ENCODE results near the gene FGD3. TPM values are rescaled to one million over a fixed set of nuclear protein-coding genes. Genes with fewer than 3 reads are reported as not detected.

Gene FGD3
- total and polyA plus RNA-seq, 9 of the 15 experiments (the other 6 are each of a cell fraction or from before 2014, with no cell fraction given), result 0.07 to 1.3 (median 0.29) TPM

- Histone ChIP-seq H3K79me2 (ENCODE audit: control insufficient read depth, insufficient read depth, low read length) (no peaks in the 10 kb centered on the region), H4K20me1 (replicated peaks; ENCODE audit: control insufficient read depth, insufficient read depth, low read length) (no peaks in the 10 kb centered on the region), H3K4me3 (no peak overlapping the region), H3K9me3 (replicated peaks; ENCODE audit: control insufficient read depth, insufficient read depth, low read depth, low read length) (no peaks in the 10 kb centered on the region), H3K4me2 (ENCODE audit: insufficient read depth, low read length) (no peak overlapping the region), H3K36me3 (ENCODE audit: control insufficient read depth, insufficient read depth, low read length) (no peaks in the 10 kb centered on the region), H3K9ac (ENCODE audit: insufficient read depth in 1 of 2, low read depth in 2 of 2, low read length in 2 of 2) (no peak overlapping the region), H3K27ac (ENCODE audit: extremely low read depth, low read depth, low read length) (no peak overlapping the region), H3K4me1 (replicated peaks in 1 of 2; ENCODE audit: control insufficient read depth in 2 of 2, insufficient read depth in 2 of 2, low read length in 2 of 2) (no peaks in the 10 kb centered on the region), H2AFZ (ENCODE audit: low read depth, low read length) (no peak overlapping the region), H3K9me1 (ENCODE audit: control insufficient read depth, insufficient read depth, low read length) (no peaks in the 10 kb centered on the region), H3K27me3 (ENCODE audit: control insufficient read depth in 2 of 2, insufficient read depth in 2 of 2, low read length in 2 of 2) (peaks cover 44 to 64% of the 10 kb centered on the region in 2 experiments)
- 4% methylated on average over 6 of the region's 6 CpGs for WGBS (ENCODE audit: insufficient coverage, low coverage, missing lambda C conversion rate)
- TF ChIP-seq FOXK1 (CRISPR knock-in tag; IDR thresholded peaks at IDR 0.05; ENCODE audit: borderline replicate concordance), result no peak
- TF ChIP-seq CC2D1A (IDR thresholded peaks at IDR 0.05), result no peak
- intact Hi-C loops (cut with micrococcal nuclease) (no loop called here), in situ Hi-C loops (cut with MboI) (no loop called here)
- no peak for FAIRE-seq
- no TSS peak for BruUV-seq (replicated peaks)
- CTCF ChIA-PET (ENCODE audit: low intra/inter-chr PET ratio), result no interaction called here
- no peak for ATAC-seq
- no peak for DNase-seq (ENCODE audit: extremely low read depth in 1 of 4, low spot score in 3 of 4)
- POLR2A ChIA-PET, result interaction anchor here (0.6 to 1.2 kb wide), 2 partner anchors 13 to 62 kb away, joined by 3 to 6 read pairs; no protein-coding TSS in a partner anchor
These were observed 104.4 kb downstream of the FGD3 start for GRCh38 chr9:93051680-93052089.

- Histone ChIP-seq H3K79me2 (ENCODE audit: control insufficient read depth, insufficient read depth, low read length) (no peaks in the 10 kb centered on the region), H3K36me3 (ENCODE audit: control insufficient read depth, insufficient read depth, low read length) (no peaks in the 10 kb centered on the region), H3K4me3 (no peak overlapping the region), H3K9me3 (replicated peaks; ENCODE audit: control insufficient read depth, insufficient read depth, low read depth, low read length) (no peaks in the 10 kb centered on the region), H3K9me1 (ENCODE audit: control insufficient read depth, insufficient read depth, low read length) (no peaks in the 10 kb centered on the region), H4K20me1 (replicated peaks; ENCODE audit: control insufficient read depth, insufficient read depth, low read length) (no peaks in the 10 kb centered on the region), H3K27me3 (ENCODE audit: control insufficient read depth in 2 of 2, insufficient read depth in 2 of 2, low read length in 2 of 2) (peaks cover 35 to 53% of the 10 kb centered on the region in 2 experiments), H3K4me1 (replicated peaks in 1 of 2; ENCODE audit: control insufficient read depth in 2 of 2, insufficient read depth in 2 of 2, low read length in 2 of 2) (peaks cover 0 to 9% of the 10 kb centered on the region in 2 experiments; a peak in 4 of 5 replicates), H3K4me2 (ENCODE audit: insufficient read depth, low read length) (no peak overlapping the region), H3K27ac (ENCODE audit: extremely low read depth, low read depth, low read length) (no peak overlapping the region), H3K9ac (ENCODE audit: insufficient read depth in 1 of 2, low read depth in 2 of 2, low read length in 2 of 2) (no peak overlapping the region; a peak in 1 of 4 replicates), H2AFZ (ENCODE audit: low read depth, low read length) (no peak overlapping the region)
- ATAC-seq (no peak), FAIRE-seq (no peak), DNase-seq (ENCODE audit: extremely low read depth in 1 of 4, low spot score in 3 of 4) (no peak)
- BruUV-seq (replicated peaks), result no TSS peak
- ChIA-PET CTCF (ENCODE audit: low intra/inter-chr PET ratio) (no interaction called here), POLR2A (interaction anchor here (0.6 to 1.3 kb wide), 5 partner anchors 10 to 27 kb away, joined by 3 to 6 read pairs (median 3); no protein-coding TSS in a partner anchor)
- intact Hi-C loops (cut with micrococcal nuclease) (no loop called here), in situ Hi-C loops (cut with MboI) (no loop called here)
- WGBS (ENCODE audit: insufficient coverage, low coverage, missing lambda C conversion rate), result 18% methylated on average over 12 of the region's 15 CpGs
- TF ChIP-seq NFE2L1 (tag; IDR thresholded peaks at IDR 0.05; ENCODE audit: borderline replicate concordance, low read depth) (no peak), ZBTB33 (CRISPR knock-in tag; IDR thresholded peaks at IDR 0.05) (no peak), KLF6 (CRISPR knock-in tag; IDR thresholded peaks at IDR 0.05; ENCODE audit: borderline replicate concordance) (no peak), RBM34 (IDR thresholded peaks at IDR 0.05; ENCODE audit: borderline replicate concordance, insufficient read depth, low read length) (no peak), SRSF7 (optimal IDR thresholded peaks at IDR 0.05; ENCODE audit: low read depth, low read length) (no peak), E2F6 (IDR thresholded peaks at IDR 0.05; ENCODE audit: borderline replicate concordance in 1 of 2, extremely low read depth in 1 of 2, insufficient read depth in 1 of 2, insufficient read length in 1 of 2, low read depth in 1 of 2, low read length in 1 of 2, poor library complexity in 1 of 2, severe bottlenecking in 1 of 2) (no peak)
These were observed 105.6 kb downstream of the FGD3 start for GRCh38 chr9:93052791-93053540.

Data from K562 (cell line).